WTC11 (cell line): ENCODE data around the gene IZUMO4. TPM values are rescaled to one million over a fixed set of nuclear protein-coding genes. Genes with fewer than 3 reads are reported as not detected.

Experiments used
- ATAC-seq: fragments of 200-7000 bp; cut with Tn5 transposase; 2 replicates; pipeline ENCODE4 v1.10.0; 2021; ENCODE audit warnings: mild to moderate bottlenecking, moderate library complexity
- CTCF ChIA-PET: fragments of 300-600 bp; sonication (Branson Sonifier 250); formaldehyde crosslinking; loops from one replicate; lab custom pipeline; 2021; ENCODE audit warnings: antibody characterized with exemption; lab: Charles Lee
- POLR2A ChIA-PET: fragments of 350-600 bp; sonication (Branson Sonifier 250); formaldehyde crosslinking; loops from one replicate; lab custom pipeline; 2021; ENCODE audit warnings: antibody characterized with exemption; lab: Charles Lee
- DNase-seq: peaks from one replicate; pipeline ENCODE4 v3.0.0; 2021; ENCODE audit warnings: low spot score
- H3K27ac Mint-ChIP-seq: 2 replicates; pipeline ENCODE4 v1.8.0; 2021; ENCODE audit warnings: mixed read lengths
- H3K27me3 Mint-ChIP-seq: 2 replicates; pipeline ENCODE4 v1.8.0; 2021; ENCODE audit warnings: low read depth, mild to moderate bottlenecking, moderate library complexity, mixed read lengths
- H3K36me3 Mint-ChIP-seq: 2 replicates; pipeline ENCODE4 v1.8.0; 2021; ENCODE audit warnings: mixed read lengths
- H3K4me1 Mint-ChIP-seq: 2 replicates; pipeline ENCODE4 v1.8.0; 2022; ENCODE audit warnings: mixed read lengths
- H3K4me3 Mint-ChIP-seq: 2 replicates; pipeline ENCODE4 v1.8.0; 2021; ENCODE audit warnings: mild to moderate bottlenecking, moderate library complexity, mixed read lengths
- H3K9me3 Mint-ChIP-seq: 2 replicates; pipeline ENCODE4 v1.8.0; 2021; ENCODE audit warnings: mixed read lengths
- ETV6 ChIP-seq: sonication (generic); formaldehyde crosslinking; IDR thresholded peaks from 2 replicates; pipeline ENCODE4 v1.8.1; 2022; ENCODE audit warnings: mild to moderate bottlenecking, missing genetic modification reagents
- NFE2L1 ChIP-seq: sonication (generic); formaldehyde crosslinking; IDR thresholded peaks from 2 replicates; pipeline ENCODE4 v1.8.1; 2023; ENCODE audit warnings: missing genetic modification reagents
- NFYB ChIP-seq: sonication (generic); formaldehyde crosslinking; conservative IDR thresholded peaks from 2 replicates; pipeline ENCODE4 v1.8.0; 2022; ENCODE audit warnings: low read depth, missing genetic modification reagents
- NR1H2 ChIP-seq: sonication (generic); formaldehyde crosslinking; IDR thresholded peaks from 2 replicates; pipeline ENCODE4 v1.9.0; 2021; ENCODE audit warnings: mild to moderate bottlenecking, moderate library complexity, missing genetic modification reagents
- NR3C1 ChIP-seq: sonication (generic); formaldehyde crosslinking; conservative IDR thresholded peaks from 2 replicates; pipeline ENCODE4 v1.8.1; 2023; ENCODE audit warnings: low read depth, mild to moderate bottlenecking, missing genetic modification reagents
- SMAD3 ChIP-seq: sonication (generic); formaldehyde crosslinking; IDR thresholded peaks from 2 replicates; pipeline ENCODE4 v1.8.0; 2022; ENCODE audit warnings: missing genetic modification reagents, mild to moderate bottlenecking, borderline replicate concordance
- SMAD4 ChIP-seq: sonication (generic); formaldehyde crosslinking; IDR thresholded peaks from 2 replicates; pipeline ENCODE4 v1.8.0; 2022; ENCODE audit warnings: mild to moderate bottlenecking, missing genetic modification reagents
- SOX15 ChIP-seq: fragments of 250-450 bp; sonication (Bioruptor Pico); IDR thresholded peaks from 2 replicates; pipeline ENCODE4 v1.9.0; 2021; ENCODE audit warnings: mild to moderate bottlenecking
- SP1 ChIP-seq: sonication (generic); formaldehyde crosslinking; conservative IDR thresholded peaks from 2 replicates; pipeline ENCODE4 v1.8.1; 2022; ENCODE audit warnings: missing genetic modification reagents
- TP53 ChIP-seq: sonication (generic); formaldehyde crosslinking; IDR thresholded peaks from 2 replicates; pipeline ENCODE4 v1.8.1; 2023; ENCODE audit warnings: mild to moderate bottlenecking, missing genetic modification reagents
- ZNF232 ChIP-seq: sonication (generic); formaldehyde crosslinking; IDR thresholded peaks from 2 replicates; pipeline ENCODE4 v1.8.0; 2022; ENCODE audit warnings: mild to moderate bottlenecking, missing genetic modification reagents
- ZNF396 ChIP-seq: fragments of 250-450 bp; sonication (Bioruptor Pico); IDR thresholded peaks from 2 replicates; pipeline ENCODE4 v1.8.0; 2021; ENCODE audit warnings: mild to moderate bottlenecking, moderate library complexity, borderline replicate concordance
- total RNA-seq: library from RNA; stranded (reverse); gene quantifications from 3 replicates; pipeline ENCODE4 v1.2.3, GENCODE V29; 2021
- TF ChIP-seq, protein P1 (sequence below): fragments of 250-450 bp; sonication (Bioruptor Pico); IDR thresholded peaks from 2 replicates; pipeline ENCODE4 v1.9.0; 2021; ENCODE audit warnings: mild to moderate bottlenecking, borderline replicate concordance
- TF ChIP-seq, protein P2 (sequence below): sonication (generic); formaldehyde crosslinking; IDR thresholded peaks from 2 replicates; pipeline ENCODE4 v1.8.1; 2023; ENCODE audit warnings: mild to moderate bottlenecking, moderate library complexity, missing genetic modification reagents
- TF ChIP-seq, protein P3 (sequence below): sonication (generic); formaldehyde crosslinking; IDR thresholded peaks from 2 replicates; pipeline ENCODE4 v1.8.0; 2022; ENCODE audit warnings: mild to moderate bottlenecking, missing genetic modification reagents
- TF ChIP-seq, protein P4 (sequence below): sonication (generic); formaldehyde crosslinking; IDR thresholded peaks from 2 replicates; pipeline ENCODE4 v1.8.0; 2023; ENCODE audit warnings: missing genetic modification reagents, mild to moderate bottlenecking, borderline replicate concordance
- TF ChIP-seq, protein P5 (sequence below): sonication (generic); formaldehyde crosslinking; IDR thresholded peaks from 2 replicates; pipeline ENCODE4 v1.8.0; 2023; ENCODE audit warnings: mild to moderate bottlenecking, missing genetic modification reagents
- TF ChIP-seq, protein P6 (sequence below): sonication (generic); formaldehyde crosslinking; IDR thresholded peaks from 2 replicates; pipeline ENCODE4 v1.8.1; 2023; ENCODE audit warnings: mild to moderate bottlenecking, missing genetic modification reagents

Gene IZUMO4
- total RNA-seq, 1 experiment from 2014 or later = 1.9 TPM

DNA sequence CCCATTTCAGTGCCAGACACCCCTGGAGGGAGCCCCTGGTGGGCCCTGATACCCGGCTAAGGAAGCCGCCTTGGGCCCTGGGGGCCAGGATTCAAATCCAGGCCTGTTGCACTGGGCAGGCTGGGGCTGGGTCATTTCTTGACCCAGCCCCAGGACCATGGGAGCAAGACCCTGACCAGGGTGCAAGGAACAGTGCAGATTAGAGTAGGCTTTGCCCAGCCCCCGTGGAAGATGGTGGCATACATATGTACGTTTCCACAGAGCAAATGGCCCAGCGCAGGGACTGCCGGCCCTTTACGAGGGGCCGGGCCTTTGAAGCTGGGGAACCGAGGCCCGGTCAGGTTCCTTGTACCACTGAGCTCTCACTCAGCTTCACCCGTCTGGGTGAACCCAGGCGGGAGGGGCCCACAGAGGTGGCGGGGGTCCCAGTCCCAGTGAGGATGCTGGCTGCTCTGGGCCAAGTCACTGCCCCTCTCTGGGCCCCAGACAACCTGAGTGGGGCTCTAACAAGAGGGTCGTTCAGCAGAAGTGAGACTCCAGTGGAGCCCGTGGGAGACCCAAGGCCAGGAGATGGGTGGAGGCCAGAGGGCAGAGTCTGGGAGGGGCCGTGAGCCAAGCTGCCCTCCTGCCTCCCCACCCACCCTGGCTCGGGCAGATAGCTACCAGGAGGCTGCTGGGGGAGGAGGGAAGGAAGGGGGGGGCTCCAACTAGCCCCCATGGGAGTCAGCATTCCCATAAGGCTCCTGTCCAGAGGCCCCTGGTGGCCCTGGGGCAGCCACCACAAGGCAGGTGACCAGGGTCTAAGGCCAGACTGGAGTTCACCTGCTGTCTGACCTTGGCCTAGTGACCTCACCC lies 48.4 kb upstream of the IZUMO4 start (continued):
- TF ChIP-seq, protein P1, sequence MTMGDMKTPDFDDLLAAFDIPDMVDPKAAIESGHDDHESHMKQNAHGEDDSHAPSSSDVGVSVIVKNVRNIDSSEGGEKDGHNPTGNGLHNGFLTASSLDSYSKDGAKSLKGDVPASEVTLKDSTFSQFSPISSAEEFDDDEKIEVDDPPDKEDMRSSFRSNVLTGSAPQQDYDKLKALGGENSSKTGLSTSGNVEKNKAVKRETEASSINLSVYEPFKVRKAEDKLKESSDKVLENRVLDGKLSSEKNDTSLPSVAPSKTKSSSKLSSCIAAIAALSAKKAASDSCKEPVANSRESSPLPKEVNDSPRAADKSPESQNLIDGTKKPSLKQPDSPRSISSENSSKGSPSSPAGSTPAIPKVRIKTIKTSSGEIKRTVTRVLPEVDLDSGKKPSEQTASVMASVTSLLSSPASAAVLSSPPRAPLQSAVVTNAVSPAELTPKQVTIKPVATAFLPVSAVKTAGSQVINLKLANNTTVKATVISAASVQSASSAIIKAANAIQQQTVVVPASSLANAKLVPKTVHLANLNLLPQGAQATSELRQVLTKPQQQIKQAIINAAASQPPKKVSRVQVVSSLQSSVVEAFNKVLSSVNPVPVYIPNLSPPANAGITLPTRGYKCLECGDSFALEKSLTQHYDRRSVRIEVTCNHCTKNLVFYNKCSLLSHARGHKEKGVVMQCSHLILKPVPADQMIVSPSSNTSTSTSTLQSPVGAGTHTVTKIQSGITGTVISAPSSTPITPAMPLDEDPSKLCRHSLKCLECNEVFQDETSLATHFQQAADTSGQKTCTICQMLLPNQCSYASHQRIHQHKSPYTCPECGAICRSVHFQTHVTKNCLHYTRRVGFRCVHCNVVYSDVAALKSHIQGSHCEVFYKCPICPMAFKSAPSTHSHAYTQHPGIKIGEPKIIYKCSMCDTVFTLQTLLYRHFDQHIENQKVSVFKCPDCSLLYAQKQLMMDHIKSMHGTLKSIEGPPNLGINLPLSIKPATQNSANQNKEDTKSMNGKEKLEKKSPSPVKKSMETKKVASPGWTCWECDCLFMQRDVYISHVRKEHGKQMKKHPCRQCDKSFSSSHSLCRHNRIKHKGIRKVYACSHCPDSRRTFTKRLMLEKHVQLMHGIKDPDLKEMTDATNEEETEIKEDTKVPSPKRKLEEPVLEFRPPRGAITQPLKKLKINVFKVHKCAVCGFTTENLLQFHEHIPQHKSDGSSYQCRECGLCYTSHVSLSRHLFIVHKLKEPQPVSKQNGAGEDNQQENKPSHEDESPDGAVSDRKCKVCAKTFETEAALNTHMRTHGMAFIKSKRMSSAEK = no peak
- no peak for TF ChIP-seq ZNF232 (CRISPR knock-in tag)
- no peak for TF ChIP-seq NFYB (CRISPR knock-in tag)
- TF ChIP-seq, protein P2, sequence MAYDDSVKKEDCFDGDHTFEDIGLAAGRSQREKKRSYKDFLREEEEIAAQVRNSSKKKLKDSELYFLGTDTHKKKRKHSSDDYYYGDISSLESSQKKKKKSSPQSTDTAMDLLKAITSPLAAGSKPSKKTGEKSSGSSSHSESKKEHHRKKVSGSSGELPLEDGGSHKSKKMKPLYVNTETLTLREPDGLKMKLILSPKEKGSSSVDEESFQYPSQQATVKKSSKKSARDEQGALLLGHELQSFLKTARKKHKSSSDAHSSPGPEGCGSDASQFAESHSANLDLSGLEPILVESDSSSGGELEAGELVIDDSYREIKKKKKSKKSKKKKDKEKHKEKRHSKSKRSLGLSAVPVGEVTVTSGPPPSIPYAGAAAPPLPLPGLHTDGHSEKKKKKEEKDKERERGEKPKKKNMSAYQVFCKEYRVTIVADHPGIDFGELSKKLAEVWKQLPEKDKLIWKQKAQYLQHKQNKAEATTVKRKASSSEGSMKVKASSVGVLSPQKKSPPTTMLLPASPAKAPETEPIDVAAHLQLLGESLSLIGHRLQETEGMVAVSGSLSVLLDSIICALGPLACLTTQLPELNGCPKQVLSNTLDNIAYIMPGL (CRISPR knock-in tag) = no peak

DNA sequence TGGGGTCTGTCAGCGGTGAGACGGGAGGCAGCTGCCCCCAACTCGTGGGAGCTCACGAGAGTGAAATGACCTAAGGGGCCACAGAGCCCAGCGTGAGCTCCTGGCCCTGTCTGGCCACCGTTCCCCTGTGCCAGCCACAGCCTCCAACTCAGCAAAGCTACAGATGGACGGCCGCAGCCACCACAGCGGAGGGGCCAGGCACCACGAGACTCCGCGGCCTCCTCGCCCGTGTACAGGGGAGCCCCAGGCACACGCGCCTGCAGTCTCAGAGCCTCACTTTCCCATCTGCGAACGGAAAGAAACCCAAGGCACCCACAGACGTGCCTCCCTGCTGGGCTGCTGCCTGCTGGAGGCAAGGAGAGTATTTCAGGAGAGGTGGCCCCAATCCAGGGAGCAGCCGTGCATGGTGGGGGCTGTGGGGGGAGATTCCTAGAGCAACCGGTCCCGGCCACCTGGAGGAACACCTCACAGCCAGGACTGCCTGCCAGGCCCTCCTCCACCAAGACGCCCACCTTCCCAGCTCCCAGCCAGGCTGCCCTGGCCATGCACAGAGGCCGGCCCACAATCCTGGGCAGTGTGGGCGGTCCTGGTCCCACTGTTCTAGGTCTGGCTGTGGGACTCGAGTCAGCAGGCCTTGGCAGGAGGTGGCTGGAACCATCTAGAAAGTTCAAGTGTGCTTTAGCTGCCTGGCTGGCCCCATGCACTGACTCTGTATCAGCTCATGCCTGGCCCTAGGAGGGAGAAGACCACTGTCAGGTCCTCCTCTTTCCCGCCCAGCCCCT lies 47.6 kb upstream of the IZUMO4 start:
- ATAC-seq (no peak), DNase-seq (no peak)
- H3K4me3 Mint-ChIP-seq = peak overlapping the region; percentile 70
- no peaks in the 10 kb centered on the region for H3K27me3 Mint-ChIP-seq
- POLR2A ChIA-PET = interaction anchor here (0.6 to 1.0 kb wide), 2 partner anchors 10 to 24 kb away, joined by 3 to 4 read pairs; no protein-coding TSS in a partner anchor
- peaks cover 6% of the 10 kb centered on the region for H3K4me1 Mint-ChIP-seq
- no peak overlapping the region for H3K27ac Mint-ChIP-seq
- no peaks in the 10 kb centered on the region for H3K9me3 Mint-ChIP-seq
- CTCF ChIA-PET = no interaction called here
- H3K36me3 Mint-ChIP-seq = no peaks in the 10 kb centered on the region
- TF ChIP-seq SP1 (CRISPR knock-in tag) (no peak), ETV6 (CRISPR knock-in tag) (no peak), SMAD4 (CRISPR knock-in tag) (no peak), NR3C1 (CRISPR knock-in tag) (no peak), TP53 (CRISPR knock-in tag) (no peak), SOX15 (CRISPR knock-in tag) (no peak), SMAD3 (CRISPR knock-in tag) (no peak), NFE2L1 (CRISPR knock-in tag) (no peak), ZNF396 (CRISPR knock-in tag) (no peak), NR1H2 (no peak)
- TF ChIP-seq, protein P3, sequence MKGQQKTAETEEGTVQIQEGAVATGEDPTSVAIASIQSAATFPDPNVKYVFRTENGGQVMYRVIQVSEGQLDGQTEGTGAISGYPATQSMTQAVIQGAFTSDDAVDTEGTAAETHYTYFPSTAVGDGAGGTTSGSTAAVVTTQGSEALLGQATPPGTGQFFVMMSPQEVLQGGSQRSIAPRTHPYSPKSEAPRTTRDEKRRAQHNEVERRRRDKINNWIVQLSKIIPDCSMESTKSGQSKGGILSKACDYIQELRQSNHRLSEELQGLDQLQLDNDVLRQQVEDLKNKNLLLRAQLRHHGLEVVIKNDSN (CRISPR knock-in tag) = no peak
- TF ChIP-seq, protein P4, sequence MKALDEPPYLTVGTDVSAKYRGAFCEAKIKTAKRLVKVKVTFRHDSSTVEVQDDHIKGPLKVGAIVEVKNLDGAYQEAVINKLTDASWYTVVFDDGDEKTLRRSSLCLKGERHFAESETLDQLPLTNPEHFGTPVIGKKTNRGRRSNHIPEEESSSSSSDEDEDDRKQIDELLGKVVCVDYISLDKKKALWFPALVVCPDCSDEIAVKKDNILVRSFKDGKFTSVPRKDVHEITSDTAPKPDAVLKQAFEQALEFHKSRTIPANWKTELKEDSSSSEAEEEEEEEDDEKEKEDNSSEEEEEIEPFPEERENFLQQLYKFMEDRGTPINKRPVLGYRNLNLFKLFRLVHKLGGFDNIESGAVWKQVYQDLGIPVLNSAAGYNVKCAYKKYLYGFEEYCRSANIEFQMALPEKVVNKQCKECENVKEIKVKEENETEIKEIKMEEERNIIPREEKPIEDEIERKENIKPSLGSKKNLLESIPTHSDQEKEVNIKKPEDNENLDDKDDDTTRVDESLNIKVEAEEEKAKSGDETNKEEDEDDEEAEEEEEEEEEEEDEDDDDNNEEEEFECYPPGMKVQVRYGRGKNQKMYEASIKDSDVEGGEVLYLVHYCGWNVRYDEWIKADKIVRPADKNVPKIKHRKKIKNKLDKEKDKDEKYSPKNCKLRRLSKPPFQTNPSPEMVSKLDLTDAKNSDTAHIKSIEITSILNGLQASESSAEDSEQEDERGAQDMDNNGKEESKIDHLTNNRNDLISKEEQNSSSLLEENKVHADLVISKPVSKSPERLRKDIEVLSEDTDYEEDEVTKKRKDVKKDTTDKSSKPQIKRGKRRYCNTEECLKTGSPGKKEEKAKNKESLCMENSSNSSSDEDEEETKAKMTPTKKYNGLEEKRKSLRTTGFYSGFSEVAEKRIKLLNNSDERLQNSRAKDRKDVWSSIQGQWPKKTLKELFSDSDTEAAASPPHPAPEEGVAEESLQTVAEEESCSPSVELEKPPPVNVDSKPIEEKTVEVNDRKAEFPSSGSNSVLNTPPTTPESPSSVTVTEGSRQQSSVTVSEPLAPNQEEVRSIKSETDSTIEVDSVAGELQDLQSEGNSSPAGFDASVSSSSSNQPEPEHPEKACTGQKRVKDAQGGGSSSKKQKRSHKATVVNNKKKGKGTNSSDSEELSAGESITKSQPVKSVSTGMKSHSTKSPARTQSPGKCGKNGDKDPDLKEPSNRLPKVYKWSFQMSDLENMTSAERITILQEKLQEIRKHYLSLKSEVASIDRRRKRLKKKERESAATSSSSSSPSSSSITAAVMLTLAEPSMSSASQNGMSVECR (CRISPR knock-in tag) = no peak
- TF ChIP-seq, protein P5, sequence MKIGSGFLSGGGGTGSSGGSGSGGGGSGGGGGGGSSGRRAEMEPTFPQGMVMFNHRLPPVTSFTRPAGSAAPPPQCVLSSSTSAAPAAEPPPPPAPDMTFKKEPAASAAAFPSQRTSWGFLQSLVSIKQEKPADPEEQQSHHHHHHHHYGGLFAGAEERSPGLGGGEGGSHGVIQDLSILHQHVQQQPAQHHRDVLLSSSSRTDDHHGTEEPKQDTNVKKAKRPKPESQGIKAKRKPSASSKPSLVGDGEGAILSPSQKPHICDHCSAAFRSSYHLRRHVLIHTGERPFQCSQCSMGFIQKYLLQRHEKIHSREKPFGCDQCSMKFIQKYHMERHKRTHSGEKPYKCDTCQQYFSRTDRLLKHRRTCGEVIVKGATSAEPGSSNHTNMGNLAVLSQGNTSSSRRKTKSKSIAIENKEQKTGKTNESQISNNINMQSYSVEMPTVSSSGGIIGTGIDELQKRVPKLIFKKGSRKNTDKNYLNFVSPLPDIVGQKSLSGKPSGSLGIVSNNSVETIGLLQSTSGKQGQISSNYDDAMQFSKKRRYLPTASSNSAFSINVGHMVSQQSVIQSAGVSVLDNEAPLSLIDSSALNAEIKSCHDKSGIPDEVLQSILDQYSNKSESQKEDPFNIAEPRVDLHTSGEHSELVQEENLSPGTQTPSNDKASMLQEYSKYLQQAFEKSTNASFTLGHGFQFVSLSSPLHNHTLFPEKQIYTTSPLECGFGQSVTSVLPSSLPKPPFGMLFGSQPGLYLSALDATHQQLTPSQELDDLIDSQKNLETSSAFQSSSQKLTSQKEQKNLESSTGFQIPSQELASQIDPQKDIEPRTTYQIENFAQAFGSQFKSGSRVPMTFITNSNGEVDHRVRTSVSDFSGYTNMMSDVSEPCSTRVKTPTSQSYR (CRISPR knock-in tag) = no peak
- TF ChIP-seq, protein P6, sequence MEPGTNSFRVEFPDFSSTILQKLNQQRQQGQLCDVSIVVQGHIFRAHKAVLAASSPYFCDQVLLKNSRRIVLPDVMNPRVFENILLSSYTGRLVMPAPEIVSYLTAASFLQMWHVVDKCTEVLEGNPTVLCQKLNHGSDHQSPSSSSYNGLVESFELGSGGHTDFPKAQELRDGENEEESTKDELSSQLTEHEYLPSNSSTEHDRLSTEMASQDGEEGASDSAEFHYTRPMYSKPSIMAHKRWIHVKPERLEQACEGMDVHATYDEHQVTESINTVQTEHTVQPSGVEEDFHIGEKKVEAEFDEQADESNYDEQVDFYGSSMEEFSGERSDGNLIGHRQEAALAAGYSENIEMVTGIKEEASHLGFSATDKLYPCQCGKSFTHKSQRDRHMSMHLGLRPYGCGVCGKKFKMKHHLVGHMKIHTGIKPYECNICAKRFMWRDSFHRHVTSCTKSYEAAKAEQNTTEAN (CRISPR knock-in tag) = no peak
